Peyer's patch (tissue), 4 donors: Measurements from ENCODE around the gene BMS1. TPM values are rescaled to one million over a fixed set of nuclear protein-coding genes. Genes with fewer than 3 reads are reported as not detected.

Experiments used
- DNase-seq, 3 donors: peaks; one replicate each; pipeline ENCODE4 v3.0.0-alpha.2; 2017 to 2019
- H3K27ac ChIP-seq, 4 donors: fragments of 200-600 bp; sonication (generic); one replicate each; pipeline ENCODE4 v1.5.1; 2016 to 2019
- H3K27me3 ChIP-seq, 2 donors: fragments of 200-600 bp; sonication (generic); one replicate each; pipeline ENCODE4 v1.5.1; 2019
- H3K36me3 ChIP-seq, 3 donors: fragments of 200-600 bp; sonication (generic); one replicate each; pipeline ENCODE4 v1.5.1; 2016 to 2019
- H3K4me1 ChIP-seq, 4 donors: fragments of 200-600 bp; sonication (generic); one replicate each; pipeline ENCODE4 v1.5.1; 2016 to 2019
- H3K4me3 ChIP-seq, 4 donors: fragments of 200-600 bp; sonication (generic); 1 replicate in 3 of 4; 2 replicates in 1 of 4; pipeline ENCODE4 v1.5.1; 2016 to 2019; ENCODE audit warnings: mild to moderate bottlenecking in 1 of 4
- H3K9me3 ChIP-seq, 4 donors: fragments of 200-600 bp; sonication (generic); one replicate each; pipeline ENCODE4 v1.5.1; 2016 to 2019; ENCODE audit warnings: mild to moderate bottlenecking in 1 of 4
- CTCF ChIP-seq, 6 experiments: fragments of 450-650 bp in 4 of 6; fragments of 200-600 bp in 2 of 6; sonication (generic) in 1 of 6; IDR thresholded peaks; one replicate each; pipeline ENCODE4 v1.5.1; 2017 to 2019; ENCODE audit warnings: antibody characterized with exemption in 6 of 6, mild to moderate bottlenecking in 3 of 6, moderate library complexity in 1 of 6
- POLR2A ChIP-seq, 2 donors: fragments of 450-650 bp; IDR thresholded peaks; one replicate each; pipeline ENCODE4 v1.5.1; 2017; ENCODE audit warnings: antibody characterized with exemption in 2 of 2, mild to moderate bottlenecking in 2 of 2, moderate library complexity in 2 of 2
- small RNA-seq, 2 donors: library from RNA; depleted of rRNA; stranded (forward); fragments of <200 nt; gene quantifications; one replicate each; pipeline ENCODE3, GENCODE V24; 2016
- total RNA-seq, 4 donors: library from RNA; depleted of rRNA; stranded (reverse); fragments of >200 nt; gene quantifications; one replicate each; pipeline ENCODE4 v1.1.0, GENCODE V29; 2016

The BMS1 gene
- total RNA-seq, 4 donors from 2014 or later = 9.6 to 23.9 (median 11.6) TPM

- Histone ChIP-seq H3K27me3 (no peaks in the 10 kb centered on the region), H3K9me3 (peaks cover 0 to 5% (median 0%) of the 10 kb centered on the region in 4 donors), H3K36me3 (no peaks in the 10 kb centered on the region), H3K4me3 (no peak overlapping the region), H3K27ac (no peak overlapping the region), H3K4me1 (no peaks in the 10 kb centered on the region)
- DNase-seq = no peak
- TF ChIP-seq CTCF (IDR thresholded peaks at IDR 0.05) = no peak
- no peak for TF ChIP-seq POLR2A (IDR thresholded peaks at IDR 0.05)
Measured at GRCh38 chr10:42879380-42880254, 97.0 kb downstream of the BMS1 start.

GRCh38 chr10:42880255-42880620 lies 97.6 kb downstream of the BMS1 start:
- DNase-seq = no peak
- no peaks in the 10 kb centered on the region for H3K36me3 ChIP-seq

GRCh38 chr10:42882597-42882996 lies 100.0 kb downstream of the BMS1 start:
- H3K27me3 ChIP-seq = no peaks in the 10 kb centered on the region
- H3K27ac ChIP-seq = no peak overlapping the region
- H3K4me3 ChIP-seq = no peak overlapping the region
- no peaks in the 10 kb centered on the region for H3K36me3 ChIP-seq
- no peak for DNase-seq
- TF ChIP-seq POLR2A (IDR thresholded peaks at IDR 0.05) = no peak
- no peak for TF ChIP-seq CTCF (IDR thresholded peaks at IDR 0.05)
- H3K4me1 ChIP-seq = no peaks in the 10 kb centered on the region
- H3K9me3 ChIP-seq = peaks cover 0 to 5% (median 0%) of the 10 kb centered on the region in 4 donors

More at GRCh38 chr10:42880255-42880620, 97.6 kb downstream of the BMS1 start:
- H3K4me1 ChIP-seq = no peaks in the 10 kb centered on the region
- no peak overlapping the region for H3K27ac ChIP-seq
- no peak for TF ChIP-seq POLR2A (IDR thresholded peaks at IDR 0.05)
- no peak for TF ChIP-seq CTCF (IDR thresholded peaks at IDR 0.05)
- H3K4me3 ChIP-seq = no peak overlapping the region
- peaks cover 0 to 5% (median 0%) of the 10 kb centered on the region in 4 donors for H3K9me3 ChIP-seq
- H3K27me3 ChIP-seq = no peaks in the 10 kb centered on the region

Small RNA genes within 50 kb of the gene (small RNA-seq; reads per million reads assigned to genes)
- 0 reads per million in 2 donors for gene RNU6-885P

Other genes starting within 250 kb of the BMS1 start
- 100 to 1,000 TPM in 1 of 4 donors, 10 to 100 TPM in 2, 1 to 10 TPM in 1; 7.4 to 140 (median 19.0) TPM for gene ZNF33B, start 144.2 kb upstream of the BMS1 start, total RNA-seq